SK-N-SH treated with all-trans-retinoic acid at 6 μM for 48 hours (cell line): ENCODE data around the gene BLOC1S4.

Experiments used
- ATAC-seq: fragments of 200-7000 bp; cut with Tn5 transposase; 3 replicates; pipeline ENCODE4 v1.9.1; 2020; ENCODE audit warnings: mild to moderate bottlenecking, moderate library complexity
- ARNTL ChIP-seq: fragments of 450-650 bp; formaldehyde crosslinking; IDR thresholded peaks from 2 replicates; pipeline ENCODE4 v1.5.0; 2020; ENCODE audit warnings: low read depth, mild to moderate bottlenecking, moderate library complexity, borderline replicate concordance
- CREB5 ChIP-seq: fragments of 250-450 bp; sonication (Bioruptor Pico); IDR thresholded peaks from 2 replicates; pipeline ENCODE4 v1.5.1; 2020; ENCODE audit warnings: low read depth, mild to moderate bottlenecking, moderate library complexity
- CSDC2 ChIP-seq: fragments of 250-450 bp; sonication (Bioruptor Pico); IDR thresholded peaks from 2 replicates; pipeline ENCODE4 v1.5.0; 2020; ENCODE audit warnings: mild to moderate bottlenecking, moderate library complexity
- ESRRG ChIP-seq: fragments of 250-450 bp; sonication (Bioruptor Pico); IDR thresholded peaks from 2 replicates; pipeline ENCODE4 v1.6.1; 2021; ENCODE audit warnings: mild to moderate bottlenecking
- GLIS3 ChIP-seq: fragments of 250-450 bp; sonication (Bioruptor Pico); IDR thresholded peaks from 2 replicates; pipeline ENCODE4 v1.5.0; 2020; ENCODE audit warnings: mild to moderate bottlenecking, moderate library complexity
- ISL1 ChIP-seq: fragments of 250-450 bp; sonication (Bioruptor Pico); IDR thresholded peaks from 2 replicates; pipeline ENCODE4 v2.1.2; 2022; ENCODE audit warnings: mild to moderate bottlenecking, moderate library complexity
- OSR1 ChIP-seq: fragments of 250-450 bp; sonication (Bioruptor Pico); IDR thresholded peaks from 2 replicates; pipeline ENCODE4 v1.8.0; 2022; ENCODE audit warnings: moderate library complexity, mild to moderate bottlenecking, inconsistent platforms
- PPARA ChIP-seq: fragments of 250-450 bp; sonication (Bioruptor Pico); IDR thresholded peaks from 2 replicates; pipeline ENCODE4 v1.5.0; 2020; ENCODE audit warnings: mild to moderate bottlenecking, borderline replicate concordance
- RARB ChIP-seq: fragments of 250-450 bp; sonication (Bioruptor Pico); IDR thresholded peaks from 2 replicates; pipeline ENCODE4 v1.8.0; 2021; ENCODE audit warnings: mild to moderate bottlenecking, moderate library complexity
- SNAI2 ChIP-seq: fragments of 250-450 bp; sonication (Bioruptor Pico); IDR thresholded peaks from 2 replicates; pipeline ENCODE4 v1.5.0; 2020; ENCODE audit warnings: mild to moderate bottlenecking, moderate library complexity
- TOX ChIP-seq: fragments of 250-450 bp; sonication (Bioruptor Pico); IDR thresholded peaks from 2 replicates; pipeline ENCODE4 v1.8.0; 2021; ENCODE audit warnings: mild to moderate bottlenecking, moderate library complexity, borderline replicate concordance
- ZC3H10 ChIP-seq: fragments of 250-450 bp; sonication (Bioruptor Pico); IDR thresholded peaks from 2 replicates; pipeline ENCODE4 v1.5.1; 2021; ENCODE audit warnings: mild to moderate bottlenecking, moderate library complexity
- ZFP30 ChIP-seq: fragments of 450-650 bp; formaldehyde crosslinking; IDR thresholded peaks from 2 replicates; pipeline ENCODE4 v1.5.0; 2022; ENCODE audit warnings: mild to moderate bottlenecking, moderate library complexity
- ZNF565 ChIP-seq: fragments of 450-650 bp; formaldehyde crosslinking; conservative IDR thresholded peaks from 2 replicates; pipeline ENCODE4 v1.5.0; 2020; ENCODE audit warnings: low read depth, mild to moderate bottlenecking, moderate library complexity
- ZNF70 ChIP-seq: fragments of 450-650 bp; formaldehyde crosslinking; IDR thresholded peaks from 2 replicates; pipeline ENCODE4 v1.5.0; 2020; ENCODE audit warnings: mild to moderate bottlenecking, moderate library complexity
- ZNF8 ChIP-seq: fragments of 450-650 bp; formaldehyde crosslinking; IDR thresholded peaks from 2 replicates; pipeline ENCODE4 v1.5.0; 2020; ENCODE audit warnings: mild to moderate bottlenecking, moderate library complexity
- TF ChIP-seq, protein P1 (sequence below): fragments of 250-450 bp; sonication (Bioruptor Pico); IDR thresholded peaks from 2 replicates; pipeline ENCODE4 v1.5.0; 2020; ENCODE audit warnings: mild to moderate bottlenecking, moderate library complexity
- TF ChIP-seq, protein P2 (sequence below): fragments of 250-450 bp; sonication (Bioruptor Pico); IDR thresholded peaks from 2 replicates; pipeline ENCODE4 v1.5.1; 2021; ENCODE audit warnings: mild to moderate bottlenecking, moderate library complexity
- TF ChIP-seq, protein P3 (sequence below): fragments of 250-450 bp; sonication (Bioruptor Pico); IDR thresholded peaks from 2 replicates; pipeline ENCODE4 v1.8.0; 2021; ENCODE audit warnings: low read depth, mild to moderate bottlenecking, moderate library complexity, borderline replicate concordance

BLOC1S4 gene

DNA sequence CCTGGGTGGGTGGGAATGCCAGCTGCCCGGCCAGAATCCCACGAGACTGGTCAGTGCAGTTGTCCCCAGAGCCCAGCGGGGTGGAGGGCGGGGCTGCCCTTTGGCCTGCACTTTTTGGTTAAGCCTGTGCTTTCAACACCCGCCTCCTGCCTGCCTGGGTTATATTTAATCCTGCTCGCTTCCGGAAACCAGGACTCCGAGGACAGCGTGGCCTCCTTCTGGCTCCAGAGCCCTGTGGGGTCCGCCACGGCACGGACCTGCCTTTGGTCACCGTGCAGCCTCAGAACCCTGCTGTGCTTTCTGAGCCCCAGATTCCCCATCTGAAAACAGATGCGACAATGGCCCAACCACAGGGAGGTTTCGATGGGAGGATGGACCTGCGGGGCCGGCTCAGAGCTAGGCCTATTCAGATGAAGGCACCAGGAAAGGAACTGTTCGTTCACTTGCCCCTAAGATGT lies 37.2 kb downstream of the BLOC1S4 start:
- ATAC-seq: no peak
- TF ChIP-seq GLIS3 (CRISPR knock-in tag) (no peak), TOX (no peak), PPARA (CRISPR knock-in tag) (no peak), ZNF70 (CRISPR knock-in tag) (no peak), ZNF565 (CRISPR knock-in tag) (no peak), RARB (CRISPR knock-in tag) (no peak), ZFP30 (CRISPR knock-in tag) (no peak), SNAI2 (no peak), OSR1 (CRISPR knock-in tag) (no peak)
- TF ChIP-seq, protein P1, sequence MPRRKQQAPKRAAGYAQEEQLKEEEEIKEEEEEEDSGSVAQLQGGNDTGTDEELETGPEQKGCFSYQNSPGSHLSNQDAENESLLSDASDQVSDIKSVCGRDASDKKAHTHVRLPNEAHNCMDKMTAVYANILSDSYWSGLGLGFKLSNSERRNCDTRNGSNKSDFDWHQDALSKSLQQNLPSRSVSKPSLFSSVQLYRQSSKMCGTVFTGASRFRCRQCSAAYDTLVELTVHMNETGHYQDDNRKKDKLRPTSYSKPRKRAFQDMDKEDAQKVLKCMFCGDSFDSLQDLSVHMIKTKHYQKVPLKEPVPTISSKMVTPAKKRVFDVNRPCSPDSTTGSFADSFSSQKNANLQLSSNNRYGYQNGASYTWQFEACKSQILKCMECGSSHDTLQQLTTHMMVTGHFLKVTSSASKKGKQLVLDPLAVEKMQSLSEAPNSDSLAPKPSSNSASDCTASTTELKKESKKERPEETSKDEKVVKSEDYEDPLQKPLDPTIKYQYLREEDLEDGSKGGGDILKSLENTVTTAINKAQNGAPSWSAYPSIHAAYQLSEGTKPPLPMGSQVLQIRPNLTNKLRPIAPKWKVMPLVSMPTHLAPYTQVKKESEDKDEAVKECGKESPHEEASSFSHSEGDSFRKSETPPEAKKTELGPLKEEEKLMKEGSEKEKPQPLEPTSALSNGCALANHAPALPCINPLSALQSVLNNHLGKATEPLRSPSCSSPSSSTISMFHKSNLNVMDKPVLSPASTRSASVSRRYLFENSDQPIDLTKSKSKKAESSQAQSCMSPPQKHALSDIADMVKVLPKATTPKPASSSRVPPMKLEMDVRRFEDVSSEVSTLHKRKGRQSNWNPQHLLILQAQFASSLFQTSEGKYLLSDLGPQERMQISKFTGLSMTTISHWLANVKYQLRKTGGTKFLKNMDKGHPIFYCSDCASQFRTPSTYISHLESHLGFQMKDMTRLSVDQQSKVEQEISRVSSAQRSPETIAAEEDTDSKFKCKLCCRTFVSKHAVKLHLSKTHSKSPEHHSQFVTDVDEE (CRISPR knock-in tag): no peak
- TF ChIP-seq, protein P2, sequence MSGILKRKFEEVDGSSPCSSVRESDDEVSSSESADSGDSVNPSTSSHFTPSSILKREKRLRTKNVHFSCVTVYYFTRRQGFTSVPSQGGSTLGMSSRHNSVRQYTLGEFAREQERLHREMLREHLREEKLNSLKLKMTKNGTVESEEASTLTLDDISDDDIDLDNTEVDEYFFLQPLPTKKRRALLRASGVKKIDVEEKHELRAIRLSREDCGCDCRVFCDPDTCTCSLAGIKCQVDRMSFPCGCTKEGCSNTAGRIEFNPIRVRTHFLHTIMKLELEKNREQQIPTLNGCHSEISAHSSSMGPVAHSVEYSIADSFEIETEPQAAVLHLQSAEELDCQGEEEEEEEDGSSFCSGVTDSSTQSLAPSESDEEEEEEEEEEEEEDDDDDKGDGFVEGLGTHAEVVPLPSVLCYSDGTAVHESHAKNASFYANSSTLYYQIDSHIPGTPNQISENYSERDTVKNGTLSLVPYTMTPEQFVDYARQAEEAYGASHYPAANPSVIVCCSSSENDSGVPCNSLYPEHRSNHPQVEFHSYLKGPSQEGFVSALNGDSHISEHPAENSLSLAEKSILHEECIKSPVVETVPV: no peak

DNA sequence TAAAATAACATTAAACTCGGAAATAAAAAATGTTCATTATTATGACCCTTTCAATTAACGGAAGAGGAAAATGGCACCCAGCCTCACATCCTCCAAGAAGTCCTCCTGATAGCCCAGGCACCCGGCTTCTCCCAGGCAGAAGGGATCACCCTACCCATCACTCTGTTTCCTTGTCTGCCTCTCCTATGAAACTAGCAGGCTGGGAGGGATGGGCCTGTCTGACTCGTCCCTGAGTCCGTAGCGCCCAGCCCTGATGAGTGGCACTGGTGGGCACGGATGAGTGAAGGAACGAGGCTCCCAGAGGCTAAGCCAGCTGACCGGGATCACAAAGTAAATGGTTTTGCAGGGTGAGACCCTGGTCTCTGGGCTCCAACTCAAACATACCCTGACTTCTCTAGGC lies 37.9 kb downstream of the BLOC1S4 start:
- TF ChIP-seq TOX (no peak), RARB (CRISPR knock-in tag) (no peak), OSR1 (CRISPR knock-in tag) (no peak), ESRRG (CRISPR knock-in tag) (no peak)
- ATAC-seq: no peak

DNA sequence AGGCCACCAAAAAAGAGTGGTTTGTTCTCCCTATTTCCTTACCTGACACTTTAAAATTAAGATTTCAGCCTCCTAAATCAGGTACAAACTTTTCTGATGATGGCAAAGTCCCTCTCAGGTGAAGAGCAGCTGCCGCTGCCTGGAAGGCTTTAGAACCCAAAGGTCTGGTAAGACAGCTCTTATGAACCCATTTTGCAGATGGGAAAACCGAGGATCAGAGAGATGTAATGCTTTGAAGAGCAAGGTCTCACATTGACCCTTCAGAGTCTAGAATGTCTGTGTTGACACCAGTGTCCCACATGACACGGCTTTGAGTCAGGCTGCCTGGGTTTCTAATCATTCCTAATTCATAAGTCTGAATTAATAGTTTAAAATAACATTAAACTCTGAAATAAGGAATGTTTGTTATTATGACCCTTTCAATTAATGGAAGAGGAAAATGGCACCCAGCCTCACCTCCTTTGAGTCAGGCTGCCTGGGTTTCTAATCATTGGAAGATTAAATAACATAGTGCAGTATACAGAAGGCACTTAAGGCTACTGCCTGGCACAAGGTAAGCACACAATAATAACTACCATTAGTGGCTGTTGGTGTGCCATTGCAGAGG lies 38.6 kb downstream of the BLOC1S4 start:
- ATAC-seq: no peak
- TF ChIP-seq RARB (CRISPR knock-in tag): no peak
- no peak for TF ChIP-seq SNAI2
- no peak for TF ChIP-seq CSDC2 (CRISPR knock-in tag)
- no peak for TF ChIP-seq OSR1 (CRISPR knock-in tag)
- no peak for TF ChIP-seq ZNF8 (CRISPR knock-in tag)
- no peak for TF ChIP-seq ARNTL
- TF ChIP-seq ZNF565 (CRISPR knock-in tag): no peak
- TF ChIP-seq, protein P3, sequence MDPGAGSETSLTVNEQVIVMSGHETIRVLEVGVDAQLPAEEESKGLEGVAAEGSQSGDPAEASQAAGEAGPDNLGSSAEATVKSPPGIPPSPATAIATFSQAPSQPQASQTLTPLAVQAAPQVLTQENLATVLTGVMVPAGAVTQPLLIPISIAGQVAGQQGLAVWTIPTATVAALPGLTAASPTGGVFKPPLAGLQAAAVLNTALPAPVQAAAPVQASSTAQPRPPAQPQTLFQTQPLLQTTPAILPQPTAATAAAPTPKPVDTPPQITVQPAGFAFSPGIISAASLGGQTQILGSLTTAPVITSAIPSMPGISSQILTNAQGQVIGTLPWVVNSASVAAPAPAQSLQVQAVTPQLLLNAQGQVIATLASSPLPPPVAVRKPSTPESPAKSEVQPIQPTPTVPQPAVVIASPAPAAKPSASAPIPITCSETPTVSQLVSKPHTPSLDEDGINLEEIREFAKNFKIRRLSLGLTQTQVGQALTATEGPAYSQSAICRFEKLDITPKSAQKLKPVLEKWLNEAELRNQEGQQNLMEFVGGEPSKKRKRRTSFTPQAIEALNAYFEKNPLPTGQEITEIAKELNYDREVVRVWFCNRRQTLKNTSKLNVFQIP (CRISPR knock-in tag): no peak
- TF ChIP-seq PPARA (CRISPR knock-in tag): no peak
- no peak for TF ChIP-seq ZC3H10 (CRISPR knock-in tag)
- TF ChIP-seq GLIS3 (CRISPR knock-in tag): no peak

- no peak for ATAC-seq
- TF ChIP-seq SNAI2 (no peak), CSDC2 (CRISPR knock-in tag) (no peak), CREB5 (CRISPR knock-in tag) (no peak), ISL1 (CRISPR knock-in tag) (no peak), ZC3H10 (CRISPR knock-in tag) (no peak), ZNF8 (CRISPR knock-in tag) (no peak), ZNF70 (CRISPR knock-in tag) (no peak), ESRRG (CRISPR knock-in tag) (no peak), PPARA (CRISPR knock-in tag) (no peak), GLIS3 (CRISPR knock-in tag) (no peak), OSR1 (CRISPR knock-in tag) (no peak)
- TF ChIP-seq, protein P1 (CRISPR knock-in tag): no peak
- TF ChIP-seq, protein P2: no peak
- TF ChIP-seq, protein P3 (CRISPR knock-in tag): no peak
Measured at GRCh38 chr4:6755088-6755753, 39.2 kb downstream of the BLOC1S4 start.
